ENCODE results near the gene TBC1D7.

The TBC1D7 gene

GRCh38 chr6:13302751-13303667 is 25.3 kb downstream of the TBC1D7 start:
- Histone ChIP-seq H3K36me3 (ENCODE audit: control insufficient read depth, insufficient read depth, low read length) (peaks cover 81% of the 10 kb centered on the region), H3K4me3 (ENCODE audit: extremely low read depth, insufficient read depth, low read length, poor library complexity, severe bottlenecking) (no peak overlapping the region), H3K27ac (ENCODE audit: low read depth, low read length, severe bottlenecking) (peak overlapping the region; percentile 26), H3K4me1 (ENCODE audit: control insufficient read depth, insufficient read depth, low read length, poor library complexity, severe bottlenecking) (peaks cover 28% of the 10 kb centered on the region), H3K9me3 (ENCODE audit: control insufficient read depth, low read length) (no peaks in the 10 kb centered on the region)
- WGBS, 2 experiments (ENCODE audit: insufficient coverage in 2 of 2), result 91 to 95% methylated on average over 16 of the region's 17 CpGs

DNA sequence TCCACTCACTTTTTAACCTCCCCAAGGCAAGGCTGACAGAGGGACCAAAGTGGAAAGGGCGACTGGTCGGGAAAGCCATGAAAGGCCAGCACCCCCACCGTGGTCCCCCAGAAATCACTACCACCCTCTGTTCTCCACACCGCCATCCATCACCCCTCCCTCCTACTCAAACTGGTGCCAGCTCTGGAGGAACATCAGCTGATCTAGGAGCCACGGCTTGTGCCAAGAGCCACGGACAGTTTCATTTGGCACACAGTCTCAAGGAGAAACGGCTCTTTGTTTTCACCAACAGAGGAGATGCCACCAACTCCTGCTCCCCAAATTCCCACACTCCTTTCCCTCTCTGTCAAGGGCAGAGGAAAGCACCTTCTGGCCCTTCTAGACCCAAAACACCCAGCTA is 26.0 kb downstream of the TBC1D7 start:
- Histone ChIP-seq H3K4me3 (ENCODE audit: extremely low read depth, insufficient read depth, low read length, poor library complexity, severe bottlenecking) (no peak overlapping the region), H3K27ac (ENCODE audit: low read depth, low read length, severe bottlenecking) (peak overlapping the region; percentile 6), H3K36me3 (ENCODE audit: control insufficient read depth, insufficient read depth, low read length) (peaks cover 82% of the 10 kb centered on the region), H3K9me3 (ENCODE audit: control insufficient read depth, low read length) (no peaks in the 10 kb centered on the region), H3K4me1 (ENCODE audit: control insufficient read depth, insufficient read depth, low read length, poor library complexity, severe bottlenecking) (peaks cover 28% of the 10 kb centered on the region)
- 100% methylated on average over 5 to 6 of the region's 7 CpGs for WGBS, 2 experiments (ENCODE audit: insufficient coverage in 2 of 2)

DNA sequence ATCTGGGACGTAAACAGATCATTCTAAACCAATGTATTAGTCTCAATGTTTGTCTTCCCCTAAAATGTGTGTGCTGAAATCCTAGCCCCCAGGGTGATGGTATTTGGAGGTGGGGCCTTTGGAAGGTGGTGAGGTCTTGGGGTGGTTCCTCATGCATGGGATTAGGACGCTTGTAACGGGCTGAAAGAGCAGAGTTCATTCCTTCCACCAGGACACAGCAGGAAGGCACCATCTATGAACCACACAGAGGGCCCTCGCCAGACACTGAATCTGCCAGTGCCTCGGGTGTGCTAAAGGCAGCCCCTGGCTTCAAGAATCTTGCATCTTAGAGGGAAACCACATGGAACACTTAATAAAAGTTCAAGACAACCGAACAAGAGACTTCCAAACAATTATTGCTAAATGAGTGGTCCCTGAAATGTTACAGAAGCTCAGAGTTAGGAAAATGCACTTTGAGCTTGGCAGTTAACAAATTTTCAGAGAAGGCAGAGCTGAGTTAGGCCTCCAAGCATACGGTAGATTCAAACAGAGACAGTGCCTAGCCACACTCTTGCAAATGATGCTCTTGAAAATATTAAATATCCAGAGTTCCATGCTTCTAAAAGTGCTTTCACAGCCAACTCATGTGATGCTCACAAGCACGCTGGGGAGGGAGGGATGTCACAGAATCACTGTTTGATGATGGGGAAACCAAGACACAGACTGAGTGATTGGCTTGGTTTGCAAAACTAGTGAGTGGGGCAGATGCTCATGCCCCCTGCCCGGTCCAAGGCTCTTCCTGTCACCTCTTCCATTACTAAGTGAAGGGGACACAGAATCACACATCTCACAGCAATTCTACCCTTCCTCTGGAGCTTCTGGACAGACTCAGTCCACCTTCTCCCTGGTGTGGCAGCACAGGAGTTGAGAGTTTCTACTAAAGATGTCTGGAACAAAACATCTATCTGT is 27.4 kb downstream of the TBC1D7 start:
- no peak overlapping the region for H3K27ac ChIP-seq (ENCODE audit: low read depth, low read length, severe bottlenecking)
- peaks cover 28% of the 10 kb centered on the region for H3K4me1 ChIP-seq (ENCODE audit: control insufficient read depth, insufficient read depth, low read length, poor library complexity, severe bottlenecking)
- H3K9me3 ChIP-seq (ENCODE audit: control insufficient read depth, low read length), result no peaks in the 10 kb centered on the region
- 68 to 88% methylated on average over 6 of the region's 9 CpGs for WGBS, 2 experiments (ENCODE audit: insufficient coverage in 2 of 2)
- no peak overlapping the region for H3K4me3 ChIP-seq (ENCODE audit: extremely low read depth, insufficient read depth, low read length, poor library complexity, severe bottlenecking)
- H3K36me3 ChIP-seq (ENCODE audit: control insufficient read depth, insufficient read depth, low read length), result peaks cover 84% of the 10 kb centered on the region

DNA sequence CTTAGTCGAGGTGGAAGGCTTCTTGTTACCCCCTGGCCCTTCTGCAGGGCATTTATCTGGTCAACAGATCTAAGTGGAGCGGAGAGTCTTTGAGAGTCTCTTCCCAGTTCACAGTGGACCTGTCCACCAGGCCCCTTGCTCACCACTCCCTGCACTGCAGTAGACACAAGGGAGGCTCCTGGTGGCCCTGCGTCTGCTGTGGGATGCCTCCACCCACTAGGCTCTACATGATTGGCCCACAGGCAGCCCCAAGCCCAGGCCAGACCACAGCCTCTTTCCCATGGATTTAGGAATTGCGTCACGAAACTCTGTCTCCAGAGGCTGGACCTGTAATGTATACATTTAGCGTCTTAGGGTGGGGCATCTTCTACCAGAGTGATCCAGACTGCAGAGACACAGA is 28.4 kb downstream of the TBC1D7 start:
- WGBS, 2 experiments (ENCODE audit: insufficient coverage in 2 of 2), result 98 to 100% methylated on average over 2 to 5 of the region's 6 CpGs
- Histone ChIP-seq H3K27ac (ENCODE audit: low read depth, low read length, severe bottlenecking) (no peak overlapping the region), H3K4me3 (ENCODE audit: extremely low read depth, insufficient read depth, low read length, poor library complexity, severe bottlenecking) (no peak overlapping the region), H3K36me3 (ENCODE audit: control insufficient read depth, insufficient read depth, low read length) (peaks cover 84% of the 10 kb centered on the region), H3K4me1 (ENCODE audit: control insufficient read depth, insufficient read depth, low read length, poor library complexity, severe bottlenecking) (peaks cover 28% of the 10 kb centered on the region), H3K9me3 (ENCODE audit: control insufficient read depth, low read length) (no peaks in the 10 kb centered on the region)

DNA sequence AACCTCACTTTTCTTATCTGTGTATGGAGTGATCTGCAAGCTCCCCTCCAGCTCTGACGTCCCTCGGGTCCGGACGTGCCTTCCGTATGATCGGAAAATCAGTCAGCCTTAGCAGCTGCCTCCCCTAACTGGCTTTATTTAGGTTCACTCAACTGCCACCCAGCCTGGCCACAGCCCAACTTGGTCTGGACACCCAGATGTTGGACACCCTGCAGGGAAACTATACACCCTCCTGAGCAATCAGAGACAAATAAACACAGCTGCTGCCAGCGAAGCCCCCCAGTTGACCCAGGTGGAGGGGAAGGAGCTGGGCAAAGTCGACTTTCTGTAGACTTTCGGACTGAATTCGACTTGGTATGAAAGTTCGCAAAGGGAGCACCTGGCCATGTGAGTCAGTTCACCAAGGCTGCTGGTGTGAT is 28.9 kb downstream of the TBC1D7 start:
- 96% methylated on average over 9 to 11 of the region's 11 CpGs for WGBS, 2 experiments (ENCODE audit: insufficient coverage in 2 of 2)
- peaks cover 84% of the 10 kb centered on the region for H3K36me3 ChIP-seq (ENCODE audit: control insufficient read depth, insufficient read depth, low read length)
- H3K4me1 ChIP-seq (ENCODE audit: control insufficient read depth, insufficient read depth, low read length, poor library complexity, severe bottlenecking), result peaks cover 28% of the 10 kb centered on the region
- no peaks in the 10 kb centered on the region for H3K9me3 ChIP-seq (ENCODE audit: control insufficient read depth, low read length)
- H3K4me3 ChIP-seq (ENCODE audit: extremely low read depth, insufficient read depth, low read length, poor library complexity, severe bottlenecking), result no peak overlapping the region
- H3K27ac ChIP-seq (ENCODE audit: low read depth, low read length, severe bottlenecking), result no peak overlapping the region

GRCh38 chr6:13298446-13298845 is 29.9 kb downstream of the TBC1D7 start:
- WGBS, 2 experiments (ENCODE audit: insufficient coverage in 2 of 2), result 100% methylated on average over 1 to 2 of the region's 3 CpGs
- Histone ChIP-seq H3K36me3 (ENCODE audit: control insufficient read depth, insufficient read depth, low read length) (peaks cover 84% of the 10 kb centered on the region), H3K4me1 (ENCODE audit: control insufficient read depth, insufficient read depth, low read length, poor library complexity, severe bottlenecking) (peaks cover 20% of the 10 kb centered on the region), H3K9me3 (ENCODE audit: control insufficient read depth, low read length) (no peaks in the 10 kb centered on the region), H3K27ac (ENCODE audit: low read depth, low read length, severe bottlenecking) (no peak overlapping the region), H3K4me3 (ENCODE audit: extremely low read depth, insufficient read depth, low read length, poor library complexity, severe bottlenecking) (no peak overlapping the region)

DNA sequence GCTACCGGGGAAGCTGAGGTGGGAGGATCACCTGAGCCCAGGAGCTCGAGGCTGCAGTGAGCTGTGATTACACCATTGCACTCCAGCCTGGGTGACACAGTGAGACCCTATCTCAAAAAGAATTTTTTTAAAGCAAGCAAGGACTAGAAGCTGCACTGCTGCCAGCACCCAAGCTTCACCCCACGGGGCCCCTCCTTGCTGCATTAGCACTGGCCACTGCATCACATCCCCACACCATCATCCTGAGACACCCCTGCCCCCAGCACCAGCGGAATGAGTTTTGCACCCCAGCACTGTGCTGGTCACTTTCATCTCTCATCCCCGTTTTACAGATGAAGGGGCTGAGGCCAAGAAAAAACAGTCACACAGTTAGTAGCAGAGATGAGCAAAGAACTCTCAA is 30.9 kb downstream of the TBC1D7 start:
- no peaks in the 10 kb centered on the region for H3K9me3 ChIP-seq (ENCODE audit: control insufficient read depth, low read length)
- peaks cover 91% of the 10 kb centered on the region for H3K36me3 ChIP-seq (ENCODE audit: control insufficient read depth, insufficient read depth, low read length)
- no peak overlapping the region for H3K4me3 ChIP-seq (ENCODE audit: extremely low read depth, insufficient read depth, low read length, poor library complexity, severe bottlenecking)
- H3K27ac ChIP-seq (ENCODE audit: low read depth, low read length, severe bottlenecking), result no peak overlapping the region
- 93 to 97% methylated on average over 4 to 5 of the region's 5 CpGs for whole genome bisulfite sequencing, 2 experiments (ENCODE audit: insufficient coverage in 2 of 2)
- H3K4me1 ChIP-seq (ENCODE audit: control insufficient read depth, insufficient read depth, low read length, poor library complexity, severe bottlenecking), result peaks cover 10% of the 10 kb centered on the region

DNA sequence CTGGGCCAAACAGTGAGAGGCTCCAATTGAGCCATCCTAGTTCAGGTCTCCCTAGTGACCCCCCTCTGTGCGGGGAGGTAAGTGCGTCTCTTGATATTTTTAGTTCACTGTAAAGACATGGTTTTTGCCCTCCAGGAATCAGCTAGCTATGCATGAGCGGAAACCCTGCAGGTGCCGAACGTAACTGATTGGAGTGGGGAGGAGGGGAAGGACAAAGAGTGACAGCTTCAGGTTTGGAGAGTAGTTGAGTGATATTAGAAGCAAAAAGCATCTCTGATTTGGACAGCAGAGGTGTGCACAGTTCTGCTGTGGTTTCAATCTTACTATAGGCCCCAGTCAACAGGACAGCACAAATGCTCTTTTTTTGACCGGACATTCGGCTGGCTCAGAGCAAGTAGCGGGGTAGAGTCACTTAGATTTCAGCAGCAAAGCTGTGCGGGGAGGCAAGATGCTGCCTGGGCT is 31.8 kb downstream of the TBC1D7 start:
- H3K9me3 ChIP-seq (ENCODE audit: control insufficient read depth, low read length), result no peaks in the 10 kb centered on the region
- no peak overlapping the region for H3K4me3 ChIP-seq (ENCODE audit: extremely low read depth, insufficient read depth, low read length, poor library complexity, severe bottlenecking)
- H3K27ac ChIP-seq (ENCODE audit: low read depth, low read length, severe bottlenecking), result no peak overlapping the region
- peaks cover 6% of the 10 kb centered on the region for H3K4me1 ChIP-seq (ENCODE audit: control insufficient read depth, insufficient read depth, low read length, poor library complexity, severe bottlenecking)
- WGBS, 2 experiments (ENCODE audit: insufficient coverage in 2 of 2), result 94 to 95% methylated on average over 8 to 9 of the region's 9 CpGs
- peaks cover 91% of the 10 kb centered on the region for H3K36me3 ChIP-seq (ENCODE audit: control insufficient read depth, insufficient read depth, low read length)

- Histone ChIP-seq H3K9me3 (ENCODE audit: control insufficient read depth, low read length) (no peaks in the 10 kb centered on the region), H3K4me1 (ENCODE audit: control insufficient read depth, insufficient read depth, low read length, poor library complexity, severe bottlenecking) (peaks cover 6% of the 10 kb centered on the region), H3K36me3 (ENCODE audit: control insufficient read depth, insufficient read depth, low read length) (peaks cover 90% of the 10 kb centered on the region), H3K27ac (ENCODE audit: low read depth, low read length, severe bottlenecking) (no peak overlapping the region), H3K4me3 (ENCODE audit: extremely low read depth, insufficient read depth, low read length, poor library complexity, severe bottlenecking) (no peak overlapping the region)
- 92 to 96% methylated on average over 11 of the region's 11 CpGs for WGBS, 2 experiments (ENCODE audit: insufficient coverage in 2 of 2)
Observed at GRCh38 chr6:13295576-13295975, 32.8 kb downstream of the TBC1D7 start.

- peaks cover 90% of the 10 kb centered on the region for H3K36me3 ChIP-seq (ENCODE audit: control insufficient read depth, insufficient read depth, low read length)
- H3K4me3 ChIP-seq (ENCODE audit: extremely low read depth, insufficient read depth, low read length, poor library complexity, severe bottlenecking), result no peak overlapping the region
- H3K4me1 ChIP-seq (ENCODE audit: control insufficient read depth, insufficient read depth, low read length, poor library complexity, severe bottlenecking), result peaks cover 2% of the 10 kb centered on the region
- no peak overlapping the region for H3K27ac ChIP-seq (ENCODE audit: low read depth, low read length, severe bottlenecking)
- WGBS, 2 experiments (ENCODE audit: insufficient coverage in 2 of 2), result 90 to 93% methylated on average over 10 to 11 of the region's 13 CpGs
- H3K9me3 ChIP-seq (ENCODE audit: control insufficient read depth, low read length), result no peaks in the 10 kb centered on the region
Observed at GRCh38 chr6:13294499-13295069, 33.8 kb downstream of the TBC1D7 start.
